Measurements from ENCODE around the gene CREBRF. TPM values are rescaled to one million over a fixed set of nuclear protein-coding genes. Genes with fewer than 3 reads are reported as not detected.
"Not testable (repeated sequence)": the region's sequence is repeated elsewhere in the genome, so short reads cannot be mapped to it uniquely, and the experiment has no call there.

The CREBRF gene
- total and polyA plus RNA-seq, 12 donors = 5.3 to 38.2 (median 20.8) TPM

DNA sequence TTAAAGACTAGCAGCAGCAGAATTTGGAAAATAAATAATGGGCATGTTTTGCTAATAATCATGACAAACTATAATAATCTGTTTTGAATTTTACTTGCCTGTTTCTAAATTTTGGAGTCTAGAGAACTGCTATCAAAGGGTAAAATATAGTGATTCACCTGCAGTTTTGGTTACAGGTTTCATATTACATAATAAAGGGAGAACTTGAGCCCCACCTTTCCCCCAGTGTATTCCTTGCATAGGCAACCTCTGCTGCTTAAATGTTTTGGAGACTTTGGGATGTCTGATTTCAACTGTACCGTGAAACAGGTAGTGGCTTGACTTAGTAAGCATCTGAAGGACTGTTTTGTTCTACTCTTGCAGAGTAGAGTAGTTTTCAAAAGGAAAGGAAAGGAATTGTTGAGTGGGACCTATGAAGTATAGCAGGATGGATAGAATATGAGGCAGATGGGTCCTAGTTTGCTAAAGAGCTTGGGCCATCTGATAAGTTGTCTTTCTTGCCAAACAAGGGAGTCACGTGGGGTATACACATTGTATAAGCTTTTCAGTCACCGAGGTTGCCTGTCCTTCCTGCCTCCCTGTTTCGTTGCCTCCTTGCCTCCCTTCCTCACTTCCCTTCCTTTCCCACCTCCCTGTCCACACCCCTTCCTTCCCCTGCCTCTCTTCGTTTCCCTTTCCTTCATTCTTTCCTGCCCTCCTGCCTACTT is 19.1 kb downstream of the CREBRF start:
- 81 to 88% (median 86%) methylated on average over 5 of the region's 5 CpGs for WGBS, 4 donors
- intact Hi-C loops (cut with DNase I) = no loop called here
- TF ChIP-seq CTCF (IDR thresholded peaks at IDR 0.05) (no peak), POLR2A (IDR thresholded peaks at IDR 0.05) (no peak)
- Histone ChIP-seq H3K4me3 (no peak overlapping the region), H3K36me3 (replicated peaks in 1 of 2) (no peaks in the 10 kb centered on the region), H3K27ac (no peak overlapping the region), H3K4me1 (replicated peaks in 1 of 2) (peaks cover 0 to 33% of the 10 kb centered on the region in 2 donors), H3K9me3 (replicated peaks in 1 of 3) (no peaks in the 10 kb centered on the region), H3K27me3 (no peaks in the 10 kb centered on the region)
- DNase-seq = no peak

DNA sequence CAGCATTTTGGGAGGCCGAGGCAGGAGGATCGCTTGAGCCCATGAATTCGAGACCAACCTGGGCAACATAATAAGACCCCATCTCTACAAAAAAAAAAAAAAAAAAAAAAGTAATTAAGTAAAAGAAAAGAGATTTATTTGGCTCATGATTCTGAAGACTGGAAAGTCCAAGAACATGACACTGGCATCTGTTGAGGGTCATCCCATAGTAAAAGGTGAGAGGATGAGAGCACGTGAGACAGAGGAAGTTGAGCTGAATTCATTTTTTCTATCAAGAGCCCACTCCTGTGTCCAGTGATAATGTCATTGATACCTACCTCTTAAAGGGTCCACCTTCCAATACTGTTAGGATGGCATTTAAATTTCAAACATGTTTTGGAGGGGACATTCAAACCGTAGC is 19.8 kb downstream of the CREBRF start:
- H3K9me3 ChIP-seq (replicated peaks in 1 of 3) = no peaks in the 10 kb centered on the region
- H3K36me3 ChIP-seq (replicated peaks in 1 of 2) = peaks cover 0 to 3% of the 10 kb centered on the region in 2 donors
- no peak overlapping the region for H3K4me3 ChIP-seq
- H3K27me3 ChIP-seq = no peaks in the 10 kb centered on the region
- peaks cover 0 to 33% of the 10 kb centered on the region in 2 donors for H3K4me1 ChIP-seq (replicated peaks in 1 of 2)
- TF ChIP-seq CTCF (IDR thresholded peaks at IDR 0.05) (no peak), POLR2A (IDR thresholded peaks at IDR 0.05) (no peak)
- no peak for DNase-seq
- WGBS, 4 donors = 92 to 95% (median 94%) methylated on average over 5 of the region's 5 CpGs
- intact Hi-C loops (cut with DNase I) = no loop called here
- no peak overlapping the region for H3K27ac ChIP-seq

- 92 to 100% (median 95%) methylated on average over 4 of the region's 4 CpGs for WGBS, 4 donors
- H3K4me3 ChIP-seq; H3K27ac ChIP-seq; H3K36me3 ChIP-seq (replicated peaks in 1 of 2); intact Hi-C loops (cut with DNase I); H3K27me3 ChIP-seq; H3K9me3 ChIP-seq (replicated peaks in 1 of 3); DNase-seq: not testable (repeated sequence)
- H3K4me1 ChIP-seq (replicated peaks in 1 of 2) = peaks cover 0 to 32% of the 10 kb centered on the region in 2 donors
These were observed 20.3 kb downstream of the CREBRF start for GRCh38 chr5:173076471-173076870.

DNA sequence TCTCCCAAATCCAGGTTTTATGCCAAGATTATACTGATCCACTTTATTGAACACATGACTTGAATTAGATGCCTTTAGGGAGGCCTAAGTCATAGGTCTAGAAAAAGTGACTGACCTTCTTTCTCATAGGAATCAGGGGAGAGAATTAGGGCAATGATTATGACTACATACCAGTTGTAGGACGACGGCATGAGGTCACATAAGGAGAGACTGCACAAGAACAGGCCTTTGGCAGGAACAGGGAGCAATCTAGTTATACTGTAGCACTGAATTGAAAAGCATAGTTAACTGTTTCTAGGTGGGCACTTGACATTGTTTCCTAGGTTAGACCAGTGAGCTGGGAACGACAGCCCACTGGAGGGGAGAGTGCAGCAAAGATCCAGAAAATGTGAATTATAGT is 22.7 kb downstream of the CREBRF start:
- 39 to 63% (median 47%) methylated on average over 3 of the region's 3 CpGs for WGBS, 4 donors
- Histone ChIP-seq H3K4me3 (no peak overlapping the region), H3K4me1 (replicated peaks in 1 of 2) (peaks cover 0 to 14% of the 10 kb centered on the region in 2 donors), H3K36me3 (replicated peaks in 1 of 2) (peaks cover 0 to 10% of the 10 kb centered on the region in 2 donors), H3K27me3 (no peaks in the 10 kb centered on the region), H3K9me3 (replicated peaks in 1 of 3) (no peaks in the 10 kb centered on the region), H3K27ac (no peak overlapping the region)
- TF ChIP-seq CTCF (IDR thresholded peaks at IDR 0.05) (no peak), POLR2A (IDR thresholded peaks at IDR 0.05) (no peak)
- intact Hi-C loops (cut with DNase I) = no loop called here
- DNase-seq = peak in 1 of 7 donors; percentile 19

GRCh38 chr5:173089581-173089980 is 33.4 kb downstream of the CREBRF start:
- intact Hi-C loops (cut with DNase I) = no loop called here
- Histone ChIP-seq H3K27ac (no peak overlapping the region), H3K4me1 (replicated peaks in 1 of 2) (peaks cover 9 to 20% of the 10 kb centered on the region in 2 donors), H3K9me3 (replicated peaks in 1 of 3) (no peaks in the 10 kb centered on the region), H3K27me3 (no peaks in the 10 kb centered on the region), H3K4me3 (no peak overlapping the region), H3K36me3 (replicated peaks in 1 of 2) (peaks cover 0 to 34% of the 10 kb centered on the region in 2 donors)
- WGBS, 4 donors = 63 to 79% (median 67%) methylated on average over 1 of the region's 1 CpG
- no peak for DNase-seq
- TF ChIP-seq CTCF (IDR thresholded peaks at IDR 0.05) (no peak), POLR2A (IDR thresholded peaks at IDR 0.05) (no peak)

Measured in adrenal gland (tissue), 12 donors.